Right ventricle myocardium inferior (tissue), 1 donor: ENCODE data around the gene CCNF. TPM values are rescaled to one million over a fixed set of nuclear protein-coding genes. Genes with fewer than 3 reads are reported as not detected.

ENCODE experiments used
- ATAC-seq: fragments of 200-7000 bp; cut with Tn5 transposase; one replicate; pipeline ENCODE4 v1.9.1; 2020; ENCODE audit warnings: mild to moderate bottlenecking, moderate library complexity
- DNase-seq: peaks from one replicate; pipeline ENCODE4 v3.0.0; 2021; ENCODE audit errors: missing footprints
- intact Hi-C: fragments of 100-400 bp; cut with DNase I; formaldehyde crosslinking; loops from one replicate; pipeline ENCODE4 v1.11.0; 2022
- total RNA-seq: library from RNA; stranded (reverse); fragmentation: NEBNext Ultra II Directional; extraction: Animal tissue kit (Norgen Biotek cat#: 25700); gene quantifications from one replicate; pipeline ENCODE4 v1.2.1, GENCODE V29; 2021
- donor health status: DM: no; HTN: yes; CAD: no; lungs with severe emphysema.

The CCNF gene
- total RNA-seq, 1 donor from 2014 or later = 1.2 TPM

DNA sequence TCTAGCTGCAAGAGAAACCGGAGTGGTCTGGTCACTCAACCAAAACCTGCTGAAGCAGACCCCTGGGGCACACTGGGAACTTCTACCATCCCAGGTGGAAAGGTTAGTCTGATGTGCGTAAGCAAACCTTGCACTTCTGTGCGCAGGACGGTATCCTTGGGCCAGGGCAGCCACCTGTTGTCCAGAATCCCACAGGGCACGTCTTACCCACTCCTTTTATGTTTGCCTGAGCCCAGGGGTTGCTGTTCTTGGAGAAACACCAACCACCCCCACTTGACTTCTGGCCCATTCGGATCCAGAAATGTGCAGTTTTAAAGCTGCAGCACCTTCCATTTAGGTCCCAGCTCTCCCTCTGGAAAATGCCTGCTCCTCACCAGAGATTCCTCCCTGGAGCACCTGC, 64.4 kb downstream of the CCNF start:
- ATAC-seq = no peak

DNA sequence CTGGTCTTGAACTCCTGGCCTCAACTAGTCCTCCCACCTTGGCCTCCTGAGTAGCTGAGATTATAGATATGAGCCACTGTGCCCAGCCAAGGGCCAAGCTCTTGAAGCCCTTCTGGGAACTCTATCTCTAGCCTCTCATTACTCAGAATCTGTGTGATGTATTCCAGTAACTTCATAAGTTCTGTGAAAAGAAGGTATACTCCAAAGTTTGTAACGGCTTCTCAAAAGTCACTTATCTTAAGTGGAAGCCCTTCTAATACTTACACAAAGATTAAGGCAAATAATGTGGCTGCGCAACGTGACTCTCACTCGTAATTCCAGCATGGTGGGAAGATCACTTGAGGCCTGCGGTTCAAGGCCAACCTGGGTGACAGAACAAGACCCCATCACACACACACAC, 65.4 kb downstream of the CCNF start:
- no peak for ATAC-seq
- intact Hi-C loops = loop anchor here (5.0 kb wide), 1 partner anchor 32 kb away; the partner anchor contains the start of gene TEDC2
- no peak for DNase-seq

More for the DNA sequence above, 64.4 kb downstream of the CCNF start:
- peak; percentile 49 for DNase-seq
- intact Hi-C loops = no loop called here

DNA sequence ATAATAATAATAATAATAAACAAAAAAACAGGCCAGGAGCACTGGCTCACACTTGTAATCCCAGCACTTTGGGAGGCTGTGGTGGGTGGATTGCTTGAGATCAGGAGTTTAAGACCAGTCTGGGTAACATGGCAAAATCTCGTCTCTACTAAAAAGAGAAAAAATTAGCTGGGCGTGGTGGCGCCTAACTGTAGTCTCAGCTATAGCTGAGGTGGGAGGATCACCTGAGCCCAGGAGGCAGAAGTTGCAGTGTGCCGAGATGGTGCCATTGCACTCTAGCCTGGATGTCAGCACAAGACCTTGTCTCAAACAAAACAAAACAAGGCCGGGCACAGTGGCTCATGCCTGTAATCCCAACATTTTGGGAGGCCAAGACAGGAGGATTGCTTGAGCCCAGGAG, 65.8 kb downstream of the CCNF start:
- peak; percentile 40 for DNase-seq
- intact Hi-C loops = loop anchor here (5.0 kb wide), 1 partner anchor 33 kb away; the partner anchor contains the start of gene TEDC2

DNA sequence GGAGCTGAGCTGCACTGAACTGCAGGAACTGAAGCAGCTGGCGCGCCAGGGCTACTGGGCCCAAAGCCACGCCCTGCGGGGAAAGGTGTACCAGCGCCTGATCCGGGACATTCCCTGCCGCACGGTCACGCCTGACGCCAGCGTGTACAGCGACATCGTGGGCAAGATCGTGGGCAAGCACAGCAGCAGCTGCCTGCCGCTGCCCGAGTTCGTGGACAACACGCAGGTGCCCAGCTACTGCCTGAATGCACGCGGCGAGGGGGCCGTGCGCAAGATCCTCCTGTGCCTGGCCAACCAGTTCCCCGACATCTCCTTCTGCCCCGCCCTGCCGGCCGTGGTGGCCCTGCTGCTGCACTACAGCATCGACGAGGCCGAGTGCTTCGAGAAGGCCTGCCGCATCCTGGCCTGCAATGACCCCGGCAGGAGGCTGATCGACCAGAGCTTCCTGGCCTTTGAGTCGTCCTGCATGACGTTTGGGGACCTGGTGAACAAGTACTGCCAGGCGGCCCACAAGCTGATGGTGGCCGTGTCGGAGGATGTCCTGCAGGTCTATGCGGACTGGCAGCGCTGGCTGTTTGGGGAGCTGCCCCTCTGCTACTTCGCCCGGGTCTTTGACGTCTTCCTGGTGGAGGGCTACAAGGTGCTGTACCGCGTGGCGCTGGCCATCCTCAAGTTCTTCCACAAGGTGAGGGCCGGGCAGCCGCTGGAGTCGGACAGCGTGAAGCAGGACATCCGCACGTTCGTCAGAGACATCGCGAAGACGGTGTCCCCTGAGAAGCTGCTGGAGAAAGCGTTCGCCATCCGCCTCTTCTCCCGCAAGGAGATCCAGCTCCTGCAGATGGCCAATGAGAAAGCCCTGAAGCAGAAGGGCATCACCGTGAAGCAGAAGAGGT, 67.2 kb downstream of the CCNF start:
- ATAC-seq = no peak
- intact Hi-C loops = loop anchor here (5.0 kb wide), 1 partner anchor 34 kb away; the partner anchor contains the start of gene TEDC2
- peak; percentile 67 for DNase-seq

More for the DNA sequence above, 65.8 kb downstream of the CCNF start:
- ATAC-seq = no peak

DNA sequence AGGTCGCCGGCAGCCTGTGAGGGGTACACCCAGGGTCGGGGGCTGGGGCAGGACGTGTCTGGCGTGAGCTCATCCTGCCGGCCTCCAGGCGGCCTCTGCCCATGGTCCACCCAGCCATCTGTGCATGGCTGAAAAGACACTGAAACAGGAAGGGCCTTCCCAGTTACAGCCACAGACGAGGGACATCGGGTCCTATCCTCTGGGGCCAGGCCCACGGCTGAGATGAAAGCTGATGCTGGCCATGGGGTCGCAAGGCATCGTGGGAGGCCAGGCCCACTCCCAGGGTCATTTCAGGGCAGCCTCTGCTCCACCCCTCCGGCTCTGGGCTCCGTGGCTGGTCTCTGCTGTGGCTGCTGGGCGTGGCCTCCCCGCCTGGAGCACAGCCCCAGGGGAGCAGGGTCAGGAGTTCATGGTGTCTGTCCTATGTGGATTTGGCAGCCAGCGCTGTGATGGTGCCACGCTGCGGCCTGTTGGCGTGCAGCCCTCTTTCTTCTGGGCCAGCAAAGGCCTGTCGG, 67.9 kb downstream of the CCNF start:
- peak; percentile 89 for DNase-seq
- ATAC-seq = peak; percentile 71
- intact Hi-C loops = loop anchor here (5.0 kb wide), 1 partner anchor 35 kb away; the partner anchor contains the start of gene TEDC2

DNA sequence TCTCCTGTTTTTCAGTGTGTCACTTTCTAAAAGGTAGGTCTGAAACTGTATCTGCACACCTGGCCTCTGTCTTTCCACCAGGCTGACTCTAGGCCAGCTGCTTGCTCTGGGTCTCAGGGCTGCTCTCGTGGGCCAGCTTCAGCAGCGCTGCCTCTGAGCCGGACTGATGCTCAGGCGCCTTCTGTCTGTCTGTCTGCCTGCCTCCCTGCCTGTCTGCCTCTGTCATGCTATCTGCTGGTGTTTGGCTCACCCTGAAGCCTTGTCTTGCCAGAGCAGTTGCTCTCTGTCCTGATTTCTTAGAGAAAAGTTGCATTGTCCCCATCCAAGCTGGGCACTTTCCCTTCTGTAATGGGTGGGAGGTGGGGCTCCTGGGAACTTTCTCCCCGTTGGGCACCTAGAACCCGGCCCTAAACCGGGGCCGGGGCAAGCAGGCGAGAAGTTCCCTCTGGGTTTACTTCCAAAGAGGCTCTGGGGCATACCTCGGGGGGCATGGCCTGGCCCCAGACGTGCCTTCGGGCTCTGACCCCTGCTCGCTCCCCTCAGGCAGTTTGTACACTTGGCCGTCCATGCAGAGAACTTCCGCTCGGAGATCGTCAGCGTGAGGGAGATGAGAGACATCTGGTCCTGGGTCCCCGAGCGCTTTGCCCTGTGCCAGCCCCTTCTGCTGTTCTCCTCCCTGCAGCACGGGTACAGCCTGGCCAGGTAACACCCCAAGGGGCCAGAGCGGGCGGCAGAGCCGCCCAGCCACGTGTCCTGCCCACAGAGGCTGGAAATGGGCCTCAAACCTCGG, 68.6 kb downstream of the CCNF start:
- DNase-seq = peak; percentile 55
- no peak for ATAC-seq
- intact Hi-C loops = loop anchor here (5.0 kb wide), 1 partner anchor 36 kb away; the partner anchor contains the start of gene TEDC2

DNA sequence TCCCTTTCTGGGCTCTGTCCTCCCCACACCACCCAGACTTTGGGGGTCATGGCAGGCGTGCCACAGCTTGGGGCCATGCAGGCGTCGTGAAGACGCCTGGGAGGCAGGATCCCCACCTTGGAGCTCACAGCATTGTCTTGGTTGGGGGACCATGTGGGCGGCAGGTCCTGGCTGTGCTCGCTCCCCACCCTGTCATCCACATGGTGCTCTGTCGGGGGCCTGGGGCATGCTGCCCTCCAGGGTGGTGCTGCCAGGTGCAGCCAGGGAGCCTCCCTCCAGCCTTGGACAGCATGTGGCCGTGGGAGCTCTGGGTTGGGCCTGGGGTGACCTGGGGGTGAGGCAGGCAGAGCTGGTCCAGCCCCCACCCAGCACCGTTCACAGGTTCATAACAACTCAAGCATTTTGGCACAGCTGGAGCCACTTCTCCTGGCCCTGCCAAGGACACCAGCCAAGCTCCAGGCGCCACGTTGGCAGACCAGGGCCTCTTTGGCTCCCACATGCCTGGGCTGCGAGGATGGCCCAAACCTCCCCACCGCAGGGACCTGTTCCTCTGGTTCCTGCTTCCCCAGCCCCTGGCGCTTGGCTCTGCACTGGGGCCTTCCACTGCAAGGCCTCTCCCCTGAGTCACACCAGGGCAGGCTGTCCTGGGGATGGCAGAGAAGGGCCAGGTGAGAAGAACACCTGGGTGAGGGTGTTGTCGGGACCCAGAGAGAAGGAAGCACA, 69.4 kb downstream of the CCNF start:
- ATAC-seq (peak; percentile 36), DNase-seq (peak; percentile 74)
- intact Hi-C loops = loop anchor here (5.0 kb wide), 1 partner anchor 36 kb away; the partner anchor contains the start of gene TEDC2

DNA sequence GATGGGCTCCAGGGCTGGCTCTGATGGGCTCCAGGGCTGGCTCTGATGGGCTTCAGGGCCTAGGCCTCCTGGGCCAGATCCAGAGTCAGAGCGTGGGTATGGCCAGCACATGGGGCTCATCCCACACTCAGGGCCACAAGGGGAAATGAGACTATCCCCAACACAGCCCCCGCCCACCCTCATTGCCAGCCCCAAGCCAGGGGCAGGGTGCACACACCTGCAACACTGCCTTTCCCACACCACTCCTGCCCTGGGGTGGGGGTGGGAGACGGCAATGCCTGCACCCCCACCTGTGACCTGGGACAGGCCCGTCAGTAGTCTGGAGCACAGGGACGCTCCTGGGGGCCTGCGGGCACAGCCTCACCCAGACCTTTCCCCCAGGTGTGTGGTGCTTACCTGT, 70.2 kb downstream of the CCNF start:
- intact Hi-C loops = loop anchor here (5.0 kb wide), 1 partner anchor 37 kb away; the partner anchor contains the start of gene TEDC2
- no peak for DNase-seq
- ATAC-seq = no peak

DNA sequence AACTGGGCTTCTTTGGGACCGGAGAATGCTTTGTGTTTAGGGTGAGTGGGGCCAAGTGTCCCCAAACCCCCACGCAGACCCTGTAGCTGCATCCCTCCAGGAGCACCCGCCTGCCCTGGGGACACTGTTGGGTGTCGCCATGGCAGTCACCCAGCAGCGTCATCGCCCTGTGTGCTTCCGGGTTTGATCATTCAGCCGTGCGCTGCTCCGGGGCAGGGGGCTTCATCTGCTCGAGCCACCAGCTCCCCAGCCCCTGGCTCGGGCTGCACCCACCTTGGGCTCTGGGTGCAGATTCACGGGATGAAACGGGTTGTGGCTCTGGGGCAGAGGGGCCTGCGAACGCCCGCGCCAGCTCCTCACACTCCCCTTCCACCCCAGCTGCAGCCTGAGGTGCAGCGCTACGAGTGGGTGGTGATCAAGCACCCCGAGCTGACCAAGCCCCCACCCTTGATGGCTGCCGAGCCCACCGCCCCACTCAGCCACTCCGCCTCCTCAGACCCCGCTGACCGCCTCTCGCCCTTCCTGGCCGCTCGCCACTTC, 70.7 kb downstream of the CCNF start:
- intact Hi-C loops = loop anchor here (2.0 to 10.0 kb wide), 5 partner anchors 25 to 235 kb away; partner anchors contain the start of genes ABCA3, CCNF, RNPS1 and TBC1D24
- peak; percentile 32 for DNase-seq

DNA sequence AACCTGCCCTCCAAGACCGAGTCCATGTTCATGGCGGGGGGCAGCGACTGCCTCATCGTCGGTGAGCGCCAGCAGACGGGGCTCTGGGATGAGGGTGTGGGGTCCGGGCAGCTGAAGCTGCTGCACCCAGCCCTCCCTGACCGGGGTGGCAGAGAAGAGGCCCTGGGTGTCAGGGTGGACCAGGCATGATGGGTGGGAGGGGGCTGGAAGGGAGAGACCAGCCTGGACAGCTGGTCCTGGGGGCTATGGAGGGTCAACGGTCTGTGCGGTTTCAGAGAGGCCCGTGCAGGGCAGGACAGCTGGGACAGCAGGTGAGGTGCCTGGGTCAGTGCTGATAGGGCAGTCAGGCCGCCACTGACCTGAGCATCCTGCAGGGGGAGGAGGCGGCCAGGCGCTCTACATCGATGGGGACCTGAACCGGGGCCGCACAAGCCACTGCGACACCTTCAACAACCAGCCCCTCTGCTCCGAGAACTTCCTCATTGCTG, 71.2 kb downstream of the CCNF start:
- intact Hi-C loops = loop anchor here (2.0 to 10.0 kb wide), 4 partner anchors 26 to 236 kb away; partner anchors contain the start of genes ABCA3, CCNF, RNPS1 and TBC1D24
- DNase-seq (peak; percentile 25), ATAC-seq (no peak)

More for the DNA sequence above, 70.7 kb downstream of the CCNF start:
- ATAC-seq = no peak

DNA sequence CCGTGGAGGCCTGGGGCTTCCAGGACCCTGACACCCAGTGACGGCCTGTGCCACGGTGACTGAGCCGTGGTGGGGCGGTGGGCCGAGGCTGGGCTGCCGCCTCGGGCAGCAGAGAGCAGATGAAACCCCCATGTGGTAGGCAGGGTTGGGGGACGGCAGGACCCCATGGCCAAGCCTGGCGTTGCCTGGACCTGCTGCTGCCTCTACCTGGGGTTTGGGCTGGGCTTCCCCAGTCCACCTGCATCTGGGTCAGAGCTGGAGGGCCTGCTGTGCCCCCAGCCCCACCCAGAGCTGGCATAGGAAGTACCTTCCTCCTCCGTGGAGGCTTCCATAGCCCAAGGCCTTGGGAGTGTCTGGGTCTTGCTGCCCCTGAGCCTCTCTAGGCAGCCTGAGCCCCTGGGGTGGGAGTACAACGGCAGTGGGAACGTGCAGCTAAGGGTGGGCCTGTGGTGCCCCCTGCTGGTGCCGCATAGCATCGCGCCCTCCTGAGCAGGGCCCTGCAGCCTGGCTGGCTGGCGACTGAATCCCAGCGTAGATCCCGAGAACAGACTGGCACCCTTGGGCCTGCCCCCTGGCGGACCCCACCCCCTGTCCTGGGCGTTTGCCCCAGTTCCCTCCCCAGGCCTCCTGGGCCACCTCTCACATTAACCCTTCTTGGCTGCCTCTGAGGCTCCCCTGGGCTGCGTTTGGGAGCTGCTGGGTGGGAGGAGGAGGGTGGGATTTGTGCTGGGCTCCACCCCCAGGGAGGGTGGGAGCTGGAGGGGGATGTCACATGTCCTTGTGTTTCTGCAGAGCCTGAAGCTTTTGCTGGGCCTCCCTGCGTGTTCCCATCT, 71.9 kb downstream of the CCNF start:
- ATAC-seq (peak; percentile 82), DNase-seq (peak; percentile 93)
- intact Hi-C loops = loop anchor here (1.0 to 10.0 kb wide), 5 partner anchors 12 to 236 kb away; partner anchors contain the start of genes ABCA3, ATP6V0C, CCNF and RNPS1

DNA sequence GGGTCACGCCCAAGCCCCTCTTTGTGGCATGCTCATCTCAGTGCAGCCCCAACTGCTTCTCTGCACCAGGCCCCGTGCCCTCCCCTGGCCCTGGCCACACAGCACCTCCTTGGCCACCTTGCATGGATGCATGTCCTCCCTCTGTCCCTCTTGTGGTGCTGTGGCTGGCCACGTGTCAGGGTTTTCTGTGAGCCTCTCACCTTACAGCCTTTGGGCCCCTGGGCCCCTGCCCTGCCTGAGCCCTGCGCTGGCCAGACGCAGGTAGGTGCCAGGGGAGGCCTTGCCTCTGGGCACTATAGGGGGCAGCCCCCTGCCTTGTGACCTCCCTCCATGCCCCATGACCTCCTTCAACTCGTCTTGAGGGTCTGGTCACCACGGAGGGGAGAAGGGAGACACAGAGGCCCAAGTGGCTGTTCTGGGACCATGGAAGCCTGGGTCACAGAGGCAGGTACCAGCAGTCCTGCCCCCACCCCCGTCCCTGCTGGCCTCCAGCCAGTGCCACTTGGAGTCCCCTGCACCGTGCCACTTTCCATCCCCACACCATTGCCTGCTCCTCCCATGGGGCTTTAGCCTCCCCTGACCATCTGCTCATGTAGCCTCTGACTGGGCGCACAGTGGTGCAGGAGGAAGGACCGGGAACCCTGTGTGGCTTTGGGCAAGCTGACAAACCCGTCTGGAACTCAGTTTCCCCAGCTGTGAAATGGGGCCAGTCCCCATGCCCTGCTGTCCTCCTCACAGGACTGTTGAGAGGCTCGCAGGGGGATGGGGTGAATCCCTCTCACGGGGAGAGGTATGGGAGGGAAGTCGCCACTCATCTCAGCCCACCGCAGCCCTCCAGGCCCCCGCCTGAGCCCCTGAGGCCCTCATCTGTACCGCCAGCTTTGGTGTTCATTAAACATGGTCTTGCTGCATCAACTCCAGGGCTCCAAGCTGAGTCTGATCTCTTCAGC, 73.0 kb downstream of the CCNF start:
- intact Hi-C loops = loop anchor here (1.0 to 10.0 kb wide), 5 partner anchors 11 to 237 kb away; partner anchors contain the start of genes ABCA3, ATP6V0C, CCNF and RNPS1
- ATAC-seq = no peak
- DNase-seq = peak; percentile 46

DNA sequence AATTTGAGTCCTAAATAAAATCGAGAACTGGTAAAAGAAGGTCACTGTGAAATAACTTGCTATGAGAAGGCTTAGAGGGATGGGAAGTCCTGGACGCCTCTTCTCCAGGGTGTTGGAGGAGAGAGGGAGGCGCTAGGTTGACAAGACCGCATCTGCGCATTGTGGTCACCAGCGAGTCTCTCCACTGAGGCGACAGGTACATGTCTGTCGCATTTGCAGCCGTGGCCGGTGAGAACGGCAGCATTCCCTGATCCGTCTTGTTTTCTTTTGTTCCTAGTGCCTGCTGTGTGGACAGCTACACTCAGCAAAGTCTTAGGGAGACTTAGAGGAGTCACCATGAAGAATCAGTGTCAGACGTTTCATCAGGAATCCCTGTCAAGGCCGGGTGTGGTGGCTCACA, 76.4 kb downstream of the CCNF start:
- ATAC-seq = no peak
- DNase-seq = no peak
- intact Hi-C loops = loop anchor here (10.0 kb wide), 1 partner anchor 241 kb away; the partner anchor contains the start of gene RNPS1

DNA sequence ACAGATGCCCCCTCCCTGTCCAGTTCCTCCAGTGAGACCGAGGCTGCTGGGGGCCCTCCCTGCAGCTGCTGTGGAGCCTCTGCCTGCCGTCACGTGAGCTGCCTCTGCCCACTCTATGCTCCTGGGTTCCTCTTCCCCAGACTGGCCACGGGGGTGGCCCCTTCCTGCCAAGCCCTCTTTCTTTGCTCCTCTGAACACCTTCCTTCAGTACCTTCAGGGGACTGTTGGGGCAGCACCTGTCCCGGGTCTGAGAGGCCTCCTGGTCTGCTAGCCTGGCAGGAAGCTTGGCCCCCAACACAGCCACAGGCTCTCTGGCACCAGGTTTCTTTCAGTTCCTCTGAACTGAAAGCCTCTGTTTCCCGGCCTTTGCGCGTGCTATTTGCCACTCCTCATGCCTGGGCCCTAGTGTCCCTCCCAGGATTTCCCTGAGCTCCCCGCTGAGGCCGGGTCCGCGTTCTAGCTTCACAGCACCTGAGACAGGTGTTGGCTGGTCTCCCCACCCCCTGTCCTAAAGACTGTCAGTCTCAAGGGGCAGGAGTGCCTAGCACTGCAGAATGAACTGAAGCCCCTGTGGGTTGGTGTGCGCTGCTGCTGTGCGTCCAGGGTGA, 77.9 kb downstream of the CCNF start:
- DNase-seq (no peak), ATAC-seq (peak; percentile 49)
- intact Hi-C loops = loop anchor here (10.0 kb wide), 1 partner anchor 242 kb away; the partner anchor contains the start of gene RNPS1

DNA sequence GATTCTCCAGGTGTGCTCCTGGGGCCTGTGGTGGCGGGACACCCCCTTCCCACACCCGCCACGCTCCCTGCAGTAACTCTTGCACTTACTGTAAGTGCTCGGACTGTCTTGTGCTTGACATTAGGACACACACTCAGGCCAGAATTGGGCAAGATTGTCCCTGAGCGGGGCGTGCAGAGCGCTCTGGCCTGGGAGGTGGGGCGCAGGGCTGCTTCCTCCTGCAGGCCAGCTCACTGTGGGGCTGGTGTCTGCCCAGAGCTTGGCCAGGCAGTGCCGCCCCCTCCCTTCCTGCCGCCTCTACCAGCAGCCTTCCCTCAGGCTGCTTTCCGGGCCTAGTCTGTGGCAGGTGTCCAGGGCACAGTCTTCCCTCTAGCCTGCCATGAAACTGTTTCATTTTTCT, 78.4 kb downstream of the CCNF start:
- ATAC-seq (peak; percentile 63), DNase-seq (peak; percentile 89)
- intact Hi-C loops = loop anchor here (10.0 kb wide), 1 partner anchor 243 kb away; the partner anchor contains the start of gene RNPS1
